ENCODE measurements around the gene VAT1L.

Gene VAT1L

GRCh38 chr16:77759821-77760220, 28.5 kb upstream of the VAT1L start:
- no peaks in the 10 kb centered on the region; the same call in 1 of the 2 replicates for H3K4me1 ChIP-seq (ENCODE audit: control insufficient read depth, insufficient read depth, low read length)
- H3K36me3 ChIP-seq (ENCODE audit: control insufficient read depth, insufficient read depth, low read length) = no peaks in the 10 kb centered on the region
- H3K9me3 ChIP-seq (ENCODE audit: control insufficient read depth, insufficient read depth, low read depth, low read length) = no peaks in the 10 kb centered on the region
- no peak overlapping the region for H3K9ac ChIP-seq (ENCODE audit: low read length)
- no peak overlapping the region for H3K27ac ChIP-seq (ENCODE audit: low read depth, low read length)
- no peak overlapping the region for H3K4me3 ChIP-seq (ENCODE audit: low read depth, low read length)
- no peaks in the 10 kb centered on the region for H3K27me3 ChIP-seq (ENCODE audit: control insufficient read depth, insufficient read depth, low read length)

GRCh38 chr16:77760800-77761199, 27.6 kb upstream of the VAT1L start:
- Histone ChIP-seq H3K9me3 (ENCODE audit: control insufficient read depth, insufficient read depth, low read depth, low read length) (no peaks in the 10 kb centered on the region), H3K27me3 (ENCODE audit: control insufficient read depth, insufficient read depth, low read length) (no peaks in the 10 kb centered on the region), H3K27ac (ENCODE audit: low read depth, low read length) (no peak overlapping the region), H3K4me1 (ENCODE audit: control insufficient read depth, insufficient read depth, low read length) (no peaks in the 10 kb centered on the region; the same call in 1 of the 2 replicates), H3K36me3 (ENCODE audit: control insufficient read depth, insufficient read depth, low read length) (no peaks in the 10 kb centered on the region), H3K4me3 (ENCODE audit: low read depth, low read length) (no peak overlapping the region), H3K9ac (ENCODE audit: low read length) (no peak overlapping the region)

GRCh38 chr16:77761204-77761603, 27.2 kb upstream of the VAT1L start:
- Histone ChIP-seq H3K27ac (ENCODE audit: low read depth, low read length) (no peak overlapping the region), H3K9me3 (ENCODE audit: control insufficient read depth, insufficient read depth, low read depth, low read length) (no peaks in the 10 kb centered on the region), H3K4me3 (ENCODE audit: low read depth, low read length) (no peak overlapping the region), H3K4me1 (ENCODE audit: control insufficient read depth, insufficient read depth, low read length) (no peaks in the 10 kb centered on the region; the same call in 1 of the 2 replicates), H3K36me3 (ENCODE audit: control insufficient read depth, insufficient read depth, low read length) (no peaks in the 10 kb centered on the region), H3K9ac (ENCODE audit: low read length) (no peak overlapping the region), H3K27me3 (ENCODE audit: control insufficient read depth, insufficient read depth, low read length) (no peaks in the 10 kb centered on the region)

GRCh38 chr16:77762262-77762661, 26.1 kb upstream of the VAT1L start:
- Histone ChIP-seq H3K27ac (ENCODE audit: low read depth, low read length) (no peak overlapping the region), H3K4me1 (ENCODE audit: control insufficient read depth, insufficient read depth, low read length) (no peaks in the 10 kb centered on the region; the same call in 1 of the 2 replicates), H3K4me3 (ENCODE audit: low read depth, low read length) (no peak overlapping the region), H3K9me3 (ENCODE audit: control insufficient read depth, insufficient read depth, low read depth, low read length) (no peaks in the 10 kb centered on the region), H3K9ac (ENCODE audit: low read length) (no peak overlapping the region), H3K36me3 (ENCODE audit: control insufficient read depth, insufficient read depth, low read length) (no peaks in the 10 kb centered on the region), H3K27me3 (ENCODE audit: control insufficient read depth, insufficient read depth, low read length) (no peaks in the 10 kb centered on the region)

GRCh38 chr16:77763994-77764393, 24.4 kb upstream of the VAT1L start:
- Histone ChIP-seq H3K27me3 (ENCODE audit: control insufficient read depth, insufficient read depth, low read length) (no peaks in the 10 kb centered on the region), H3K27ac (ENCODE audit: low read depth, low read length) (no peak overlapping the region), H3K9me3 (ENCODE audit: control insufficient read depth, insufficient read depth, low read depth, low read length) (no peaks in the 10 kb centered on the region), H3K9ac (ENCODE audit: low read length) (no peak overlapping the region), H3K4me3 (ENCODE audit: low read depth, low read length) (no peak overlapping the region), H3K4me1 (ENCODE audit: control insufficient read depth, insufficient read depth, low read length) (no peaks in the 10 kb centered on the region; the same call in 1 of the 2 replicates), H3K36me3 (ENCODE audit: control insufficient read depth, insufficient read depth, low read length) (no peaks in the 10 kb centered on the region)

GRCh38 chr16:77767211-77767610, 21.2 kb upstream of the VAT1L start:
- H3K4me3 ChIP-seq (ENCODE audit: low read depth, low read length) = no peak overlapping the region
- no peak overlapping the region for H3K27ac ChIP-seq (ENCODE audit: low read depth, low read length)
- no peaks in the 10 kb centered on the region for H3K4me1 ChIP-seq (ENCODE audit: control insufficient read depth, insufficient read depth, low read length)
- H3K27me3 ChIP-seq (ENCODE audit: control insufficient read depth, insufficient read depth, low read length) = no peaks in the 10 kb centered on the region
- H3K36me3 ChIP-seq (ENCODE audit: control insufficient read depth, insufficient read depth, low read length) = no peaks in the 10 kb centered on the region
- H3K9me3 ChIP-seq (ENCODE audit: control insufficient read depth, insufficient read depth, low read depth, low read length) = no peaks in the 10 kb centered on the region
- H3K9ac ChIP-seq (ENCODE audit: low read length) = no peak overlapping the region

GRCh38 chr16:77767826-77768225, 20.5 kb upstream of the VAT1L start:
- H3K9ac ChIP-seq (ENCODE audit: low read length) = no peak overlapping the region
- H3K36me3 ChIP-seq (ENCODE audit: control insufficient read depth, insufficient read depth, low read length) = no peaks in the 10 kb centered on the region
- no peaks in the 10 kb centered on the region for H3K4me1 ChIP-seq (ENCODE audit: control insufficient read depth, insufficient read depth, low read length)
- H3K4me3 ChIP-seq (ENCODE audit: low read depth, low read length) = no peak overlapping the region
- no peaks in the 10 kb centered on the region for H3K9me3 ChIP-seq (ENCODE audit: control insufficient read depth, insufficient read depth, low read depth, low read length)
- no peaks in the 10 kb centered on the region for H3K27me3 ChIP-seq (ENCODE audit: control insufficient read depth, insufficient read depth, low read length)
- H3K27ac ChIP-seq (ENCODE audit: low read depth, low read length) = no peak overlapping the region

- H3K36me3 ChIP-seq (ENCODE audit: control insufficient read depth, insufficient read depth, low read length) = no peaks in the 10 kb centered on the region
- H3K27me3 ChIP-seq (ENCODE audit: control insufficient read depth, insufficient read depth, low read length) = no peaks in the 10 kb centered on the region
- H3K4me1 ChIP-seq (ENCODE audit: control insufficient read depth, insufficient read depth, low read length) = no peaks in the 10 kb centered on the region
- H3K9ac ChIP-seq (ENCODE audit: low read length) = no peak overlapping the region
- H3K9me3 ChIP-seq (ENCODE audit: control insufficient read depth, insufficient read depth, low read depth, low read length) = no peaks in the 10 kb centered on the region
- no peak overlapping the region for H3K27ac ChIP-seq (ENCODE audit: low read depth, low read length)
- no peak overlapping the region for H3K4me3 ChIP-seq (ENCODE audit: low read depth, low read length)
These were observed 12.2 kb upstream of the VAT1L start for GRCh38 chr16:77775911-77776909.

GRCh38 chr16:77777745-77778144, 10.6 kb upstream of the VAT1L start:
- H3K9me3 ChIP-seq (ENCODE audit: control insufficient read depth, insufficient read depth, low read depth, low read length) = no peaks in the 10 kb centered on the region
- H3K4me3 ChIP-seq (ENCODE audit: low read depth, low read length) = no peak overlapping the region
- no peak overlapping the region for H3K9ac ChIP-seq (ENCODE audit: low read length)
- no peaks in the 10 kb centered on the region for H3K27me3 ChIP-seq (ENCODE audit: control insufficient read depth, insufficient read depth, low read length)
- no peaks in the 10 kb centered on the region for H3K4me1 ChIP-seq (ENCODE audit: control insufficient read depth, insufficient read depth, low read length)
- no peaks in the 10 kb centered on the region for H3K36me3 ChIP-seq (ENCODE audit: control insufficient read depth, insufficient read depth, low read length)
- no peak overlapping the region for H3K27ac ChIP-seq (ENCODE audit: low read depth, low read length)

GRCh38 chr16:77780378-77780837, 8.0 kb upstream of the VAT1L start:
- Histone ChIP-seq H3K9ac (ENCODE audit: low read length) (no peak overlapping the region), H3K4me3 (ENCODE audit: low read depth, low read length) (no peak overlapping the region), H3K36me3 (ENCODE audit: control insufficient read depth, insufficient read depth, low read length) (no peaks in the 10 kb centered on the region), H3K4me1 (ENCODE audit: control insufficient read depth, insufficient read depth, low read length) (no peaks in the 10 kb centered on the region), H3K27me3 (ENCODE audit: control insufficient read depth, insufficient read depth, low read length) (no peaks in the 10 kb centered on the region), H3K9me3 (ENCODE audit: control insufficient read depth, insufficient read depth, low read depth, low read length) (no peaks in the 10 kb centered on the region), H3K27ac (ENCODE audit: low read depth, low read length) (no peak overlapping the region)

GRCh38 chr16:77781091-77781490, 7.3 kb upstream of the VAT1L start:
- H3K4me3 ChIP-seq (ENCODE audit: low read depth, low read length) = no peak overlapping the region
- no peaks in the 10 kb centered on the region for H3K4me1 ChIP-seq (ENCODE audit: control insufficient read depth, insufficient read depth, low read length)
- H3K27ac ChIP-seq (ENCODE audit: low read depth, low read length) = no peak overlapping the region
- H3K27me3 ChIP-seq (ENCODE audit: control insufficient read depth, insufficient read depth, low read length) = no peaks in the 10 kb centered on the region
- H3K9ac ChIP-seq (ENCODE audit: low read length) = no peak overlapping the region
- no peaks in the 10 kb centered on the region for H3K36me3 ChIP-seq (ENCODE audit: control insufficient read depth, insufficient read depth, low read length)
- H3K9me3 ChIP-seq (ENCODE audit: control insufficient read depth, insufficient read depth, low read depth, low read length) = no peaks in the 10 kb centered on the region
